GM21825 (cell line): ENCODE data around the gene CHRNA4.
"Not testable (repeated sequence)": the region's sequence is repeated elsewhere in the genome, so short reads cannot be mapped to it uniquely, and the experiment has no call there.

Experiments
- ATAC-seq: cut with Tn5 transposase; IDR thresholded peaks from one replicate; pipeline ENCODE4 v1.9.1; 2021; ENCODE audit warnings: mild to moderate bottlenecking, moderate library complexity; ENCODE audit not compliant: unreplicated experiment

Gene CHRNA4

DNA sequence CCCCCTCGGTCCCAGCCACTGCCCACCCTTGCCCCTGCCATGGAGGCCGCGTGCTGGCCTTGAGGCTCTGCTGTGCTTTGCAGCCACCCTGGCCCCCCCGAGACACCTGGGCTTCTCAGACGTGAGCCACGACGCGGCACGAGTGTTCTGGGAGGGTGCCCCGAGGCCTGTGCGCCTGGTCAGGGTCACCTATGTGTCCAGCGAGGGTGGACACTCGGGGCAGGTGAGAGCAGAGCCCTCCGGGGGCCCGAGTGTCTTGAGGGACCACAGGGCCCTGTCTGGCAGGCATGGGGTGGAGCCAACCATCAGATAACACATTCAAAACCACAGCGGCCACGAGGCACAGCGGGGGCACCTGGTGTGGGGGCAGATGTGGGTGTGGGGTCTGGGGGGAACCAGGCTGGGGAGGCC, 49.3 kb downstream of the CHRNA4 start:
- no peak for ATAC-seq

DNA sequence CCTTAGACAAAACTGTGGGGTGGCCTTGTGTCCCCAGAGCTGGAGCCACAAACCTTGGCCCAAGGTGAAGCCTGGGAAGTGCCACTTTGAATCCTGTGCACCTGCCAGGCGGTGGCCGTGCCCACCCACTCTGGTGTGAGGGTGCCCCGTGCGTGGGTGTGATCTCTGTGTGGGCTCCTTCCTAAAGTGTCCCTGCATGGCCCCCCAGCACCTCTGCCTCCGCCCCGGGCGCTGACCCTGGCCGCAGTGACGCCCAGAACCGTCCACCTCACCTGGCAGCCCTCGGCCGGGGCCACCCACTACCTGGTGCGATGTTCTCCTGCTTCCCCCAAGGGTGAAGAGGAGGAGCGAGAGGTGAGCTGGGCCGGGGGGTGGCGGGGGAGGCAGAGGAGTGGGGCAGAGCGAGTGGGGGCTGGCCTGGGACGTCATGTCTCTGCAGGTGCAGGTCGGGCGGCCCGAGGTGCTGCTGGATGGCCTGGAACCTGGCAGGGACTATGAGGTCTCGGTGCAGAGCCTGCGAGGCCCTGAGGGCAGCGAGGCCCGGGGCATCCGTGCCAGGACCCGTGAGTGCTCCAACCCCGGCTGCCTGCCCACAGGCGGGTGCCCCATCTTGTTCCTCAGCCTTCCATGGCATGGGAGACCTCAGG, 49.8 kb downstream of the CHRNA4 start:
- ATAC-seq = no peak

DNA sequence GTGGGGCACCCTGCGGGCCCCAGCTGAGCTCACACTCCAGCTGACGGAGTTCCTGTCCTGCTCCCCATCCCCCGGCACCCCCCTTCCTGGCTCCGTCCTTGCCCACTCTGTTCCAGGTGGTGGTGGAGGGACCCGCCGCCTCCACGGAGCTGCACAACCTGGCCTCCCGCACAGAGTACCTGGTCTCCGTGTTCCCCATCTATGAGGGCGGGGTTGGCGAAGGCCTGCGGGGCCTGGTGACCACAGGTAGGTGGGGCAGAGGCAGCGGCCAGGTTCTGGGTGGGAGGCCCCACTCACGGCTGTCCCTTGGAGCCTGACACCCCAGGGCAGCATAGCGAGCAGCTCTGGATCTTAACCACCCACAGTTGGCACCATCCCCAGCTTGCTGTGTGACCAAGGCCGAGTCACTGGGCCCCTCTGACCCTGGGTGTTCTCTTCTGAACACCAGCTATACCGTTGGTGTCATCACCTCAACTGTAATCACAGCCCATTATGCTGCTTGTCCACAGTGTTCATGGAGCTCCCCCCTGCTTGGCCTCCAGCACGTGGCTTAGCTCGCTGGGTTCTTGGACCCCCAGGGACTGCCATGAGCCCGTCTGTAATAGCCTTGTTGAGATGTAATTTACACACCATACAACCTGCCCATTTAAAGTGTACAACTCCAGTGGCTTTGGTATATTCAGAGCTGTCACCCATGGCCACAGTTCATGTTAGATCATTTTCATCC, 50.7 kb downstream of the CHRNA4 start:
- no peak for ATAC-seq

DNA sequence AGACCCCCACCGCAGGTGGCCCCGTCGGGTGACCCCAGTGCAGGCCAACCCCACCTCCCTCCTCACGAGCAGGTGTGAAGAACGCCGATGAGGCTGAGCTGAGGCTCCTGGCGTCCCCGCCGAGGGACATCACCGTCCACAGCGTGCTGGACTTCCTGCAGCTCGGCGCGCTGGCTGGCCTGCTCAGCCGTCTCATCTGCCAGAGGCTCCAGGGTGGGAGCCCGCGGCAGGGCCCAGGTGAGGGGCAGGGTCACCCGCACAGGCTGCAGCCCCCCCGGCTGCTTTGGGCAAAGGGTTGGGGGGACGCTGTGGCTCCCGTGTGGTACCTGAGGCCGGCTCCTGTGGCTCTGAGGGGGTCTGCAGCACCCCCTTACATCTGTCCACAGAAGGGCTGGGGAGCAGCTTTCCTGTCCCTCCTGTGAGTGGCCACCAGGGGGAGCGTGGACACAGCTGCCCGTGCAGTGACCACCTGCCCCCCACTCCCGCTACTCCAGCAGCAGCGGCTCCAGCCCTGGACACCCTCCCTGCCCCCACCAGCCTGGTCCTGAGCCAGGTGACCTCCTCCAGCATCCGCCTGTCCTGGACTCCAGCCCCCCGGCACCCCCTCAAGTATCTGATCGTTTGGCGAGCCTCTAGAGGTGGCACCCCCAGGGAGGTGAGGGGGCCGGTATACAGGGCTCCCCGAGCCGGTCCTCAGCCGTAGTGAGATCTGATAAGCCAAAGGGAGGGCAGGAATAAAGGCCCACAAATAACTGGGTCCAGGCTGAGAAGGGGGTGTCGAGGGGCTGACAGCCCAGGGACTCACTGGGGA, 51.7 kb downstream of the CHRNA4 start:
- no peak for ATAC-seq

DNA sequence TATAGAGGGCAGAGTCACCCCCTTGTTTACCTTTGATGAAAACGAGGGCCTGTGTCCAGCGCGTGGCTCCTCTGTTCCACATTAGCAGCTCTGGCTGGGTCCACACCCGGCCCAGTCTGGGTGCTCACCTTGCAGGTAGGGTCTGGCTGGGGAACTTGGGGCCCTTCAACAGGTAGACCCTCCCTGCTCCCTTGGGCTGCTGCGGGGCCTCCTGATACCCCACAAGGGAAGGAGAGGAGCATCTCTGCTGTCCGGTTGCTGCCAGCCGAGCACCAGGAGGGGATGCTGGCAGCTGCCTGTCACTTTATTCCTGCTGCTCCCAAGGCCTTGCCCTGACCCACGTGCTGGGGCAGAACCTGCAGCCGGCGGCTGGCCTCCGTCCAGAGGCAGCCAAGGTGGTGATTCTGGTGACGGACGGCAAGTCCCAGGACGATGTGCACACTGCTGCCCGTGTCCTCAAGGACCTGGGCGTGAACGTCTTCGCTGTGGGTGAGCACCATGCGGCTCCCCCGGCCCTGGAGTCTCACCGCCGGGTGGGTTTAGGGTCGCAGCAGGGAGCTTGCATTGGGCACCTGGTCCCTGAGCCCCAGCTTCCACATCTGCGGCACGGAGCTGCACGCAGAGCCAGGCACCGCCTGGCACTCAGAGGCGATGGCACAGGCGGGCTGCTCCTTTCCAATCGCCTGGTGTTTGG, 52.8 kb downstream of the CHRNA4 start:
- no peak for ATAC-seq

DNA sequence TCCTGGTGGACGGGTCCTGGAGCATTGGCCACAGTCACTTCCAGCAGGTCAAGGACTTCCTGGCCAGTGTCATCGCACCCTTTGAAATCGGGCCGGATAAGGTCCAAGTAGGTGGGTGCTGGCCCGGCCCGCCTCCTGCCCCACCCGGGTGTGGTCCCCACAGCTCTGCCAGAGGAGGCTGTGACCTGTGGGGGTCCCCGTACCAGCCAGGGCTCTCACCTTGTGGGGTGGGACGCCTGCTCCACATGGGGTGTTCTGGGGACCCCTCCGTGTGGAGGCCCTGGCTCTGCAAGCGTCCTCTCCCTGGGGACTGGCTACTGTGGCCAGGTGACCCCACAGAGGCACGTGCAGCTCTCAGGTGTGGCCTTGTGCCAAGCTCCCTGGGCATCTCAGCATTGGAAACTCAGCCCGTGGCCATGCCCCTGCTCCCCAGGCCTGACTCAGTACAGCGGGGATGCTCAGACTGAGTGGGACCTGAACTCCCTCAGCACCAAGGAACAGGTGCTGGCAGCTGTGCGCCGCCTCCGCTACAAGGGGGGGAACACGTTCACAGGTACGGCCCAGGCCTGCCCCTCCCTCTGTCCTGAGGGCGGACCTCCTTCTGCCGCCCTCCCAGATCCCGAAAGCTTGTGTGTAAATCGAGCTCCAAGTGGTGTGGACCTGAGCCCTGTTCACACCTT, 53.5 kb downstream of the CHRNA4 start:
- ATAC-seq = no peak

DNA sequence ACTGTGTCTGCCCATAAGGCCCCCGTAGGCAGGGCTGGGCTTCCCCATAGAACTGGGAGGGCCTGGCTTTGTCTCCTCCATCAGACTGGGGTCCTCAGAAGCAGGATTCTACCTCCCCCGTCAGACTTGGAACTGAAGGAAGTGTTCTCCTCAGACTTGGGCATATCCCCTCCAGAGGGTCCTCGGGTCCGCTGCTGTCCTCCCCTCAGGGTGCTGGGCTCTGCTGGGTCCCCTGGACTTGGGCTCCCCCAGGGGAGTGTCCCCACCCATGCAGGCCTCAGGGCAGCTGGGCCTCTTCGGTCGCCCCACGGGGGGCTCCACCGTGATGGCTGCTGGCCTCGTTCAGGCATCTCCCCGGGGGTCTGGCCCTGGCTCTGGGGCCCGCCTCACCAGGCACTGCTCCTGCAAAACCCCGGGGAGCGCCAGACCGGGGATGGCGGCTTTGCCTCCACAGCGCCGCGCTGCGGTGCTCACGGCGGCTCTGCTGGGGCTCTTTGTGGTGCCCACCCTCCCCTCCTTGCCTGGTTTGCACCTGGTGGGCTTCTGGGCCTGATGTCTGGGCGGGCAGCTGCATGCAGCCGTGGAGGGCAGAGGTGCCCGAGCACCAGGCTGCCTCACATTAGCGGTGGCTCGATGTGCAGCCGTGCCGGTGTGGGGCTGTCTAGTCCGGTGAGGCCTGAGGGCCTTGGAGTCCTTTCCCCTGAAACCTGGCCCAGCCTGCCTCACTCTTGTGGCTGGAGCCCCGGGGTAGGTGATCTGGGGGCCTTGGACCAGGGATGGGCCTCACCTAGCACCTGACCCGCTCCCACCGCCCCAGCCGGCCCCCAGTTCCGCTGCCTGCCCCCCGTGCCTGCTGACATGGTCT, 54.2 kb downstream of the CHRNA4 start:
- no peak for ATAC-seq

DNA sequence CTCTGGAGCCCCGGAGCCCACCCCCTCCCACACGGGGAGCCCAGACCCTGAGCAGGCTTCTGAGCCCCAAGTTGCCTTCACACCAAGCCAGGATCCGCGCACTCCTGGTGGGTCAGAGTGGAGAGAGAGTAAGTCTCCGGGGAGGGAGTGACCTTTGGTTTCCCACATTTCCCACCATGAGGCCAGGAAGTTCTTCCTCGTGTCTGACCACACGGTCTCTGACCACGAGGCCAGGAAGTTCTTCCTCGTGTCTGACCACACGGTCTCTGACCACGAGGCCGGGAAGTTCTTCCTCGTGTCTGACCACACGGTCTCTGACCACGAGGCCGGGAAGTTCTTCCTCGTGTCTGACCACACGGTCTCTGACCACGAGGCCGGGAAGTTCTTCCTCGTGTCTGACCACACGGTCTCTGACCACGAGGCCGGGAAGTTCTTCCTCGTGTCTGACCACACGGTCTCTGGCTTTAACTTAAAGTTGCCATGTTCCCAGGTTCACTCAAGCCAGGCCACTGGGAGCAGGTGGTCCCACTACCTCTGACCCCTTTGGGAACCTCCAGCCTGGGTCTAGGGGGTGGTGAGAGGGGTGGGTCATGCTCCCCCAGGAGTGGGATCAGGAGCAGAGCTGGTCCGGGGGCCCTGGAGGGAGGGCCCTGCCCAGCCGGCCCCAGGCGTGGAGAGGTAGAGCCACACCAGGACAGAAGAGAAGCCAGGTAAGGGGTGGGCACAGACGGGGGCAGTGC, 55.0 kb downstream of the CHRNA4 start:
- ATAC-seq = not testable (repeated sequence)

DNA sequence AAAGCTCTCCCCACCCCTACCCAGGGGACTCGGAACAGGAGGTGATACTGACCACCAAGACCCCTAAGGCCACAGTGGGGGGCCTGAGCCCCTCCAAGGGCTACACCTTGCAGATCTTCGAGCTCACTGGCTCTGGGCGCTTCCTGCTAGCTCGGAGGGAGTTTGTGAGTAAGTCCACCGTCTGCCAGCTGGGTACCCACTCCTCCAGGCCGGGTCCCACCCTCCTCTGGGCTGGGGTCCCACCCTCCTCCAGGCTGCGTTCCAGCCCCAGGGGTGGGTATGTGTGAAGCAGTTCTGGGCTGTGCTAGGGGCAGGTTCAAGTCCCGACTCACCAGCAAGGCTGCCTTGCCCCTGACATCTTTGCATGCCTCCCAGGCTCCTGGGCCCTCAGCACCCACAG, 55.8 kb downstream of the CHRNA4 start:
- no peak for ATAC-seq

DNA sequence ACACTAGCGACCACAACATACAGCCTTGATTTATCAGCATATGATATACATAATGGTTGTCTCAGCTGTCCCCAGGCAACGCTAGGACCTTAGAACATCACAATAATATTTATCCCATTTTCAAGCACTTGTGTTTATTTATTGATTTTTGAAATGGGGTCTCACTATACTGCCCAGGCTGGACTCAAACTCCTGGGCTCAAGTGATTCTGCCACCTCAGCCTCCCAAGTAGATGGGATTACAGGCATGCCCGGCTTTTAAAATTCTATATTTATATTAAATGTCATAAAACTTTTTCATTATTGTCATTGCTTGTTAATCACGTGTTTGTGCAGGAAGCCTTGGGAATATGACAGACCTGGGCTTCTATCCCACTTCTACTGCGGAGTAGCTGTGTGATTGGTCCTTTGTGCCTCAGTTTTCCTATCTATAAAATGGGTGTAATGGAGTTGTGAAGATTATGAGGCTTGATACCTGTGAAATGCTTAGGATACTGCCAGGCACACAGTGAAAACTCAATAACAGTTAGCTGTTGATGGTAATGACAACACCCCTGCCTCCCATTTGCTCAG, 58.0 kb downstream of the CHRNA4 start:
- no peak for ATAC-seq

DNA sequence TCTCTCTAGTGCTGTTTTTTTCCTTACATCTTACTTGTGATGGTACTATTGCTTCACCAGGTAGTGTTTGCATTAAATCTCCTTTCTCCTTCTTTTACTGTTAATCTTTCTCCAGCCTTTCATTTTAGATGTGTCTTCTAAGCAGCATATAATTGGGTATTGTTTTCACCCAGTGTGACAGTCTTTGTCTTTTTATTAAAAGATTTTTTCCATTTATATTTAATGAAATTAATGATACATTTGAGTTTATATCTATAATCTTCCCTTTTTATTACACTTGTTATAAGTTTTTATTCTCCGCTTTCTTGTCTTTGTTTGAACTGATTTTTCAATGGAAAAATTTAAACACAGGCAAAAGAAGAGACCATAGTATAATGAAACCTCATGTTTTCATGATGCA, 59.5 kb downstream of the CHRNA4 start:
- ATAC-seq = no peak

DNA sequence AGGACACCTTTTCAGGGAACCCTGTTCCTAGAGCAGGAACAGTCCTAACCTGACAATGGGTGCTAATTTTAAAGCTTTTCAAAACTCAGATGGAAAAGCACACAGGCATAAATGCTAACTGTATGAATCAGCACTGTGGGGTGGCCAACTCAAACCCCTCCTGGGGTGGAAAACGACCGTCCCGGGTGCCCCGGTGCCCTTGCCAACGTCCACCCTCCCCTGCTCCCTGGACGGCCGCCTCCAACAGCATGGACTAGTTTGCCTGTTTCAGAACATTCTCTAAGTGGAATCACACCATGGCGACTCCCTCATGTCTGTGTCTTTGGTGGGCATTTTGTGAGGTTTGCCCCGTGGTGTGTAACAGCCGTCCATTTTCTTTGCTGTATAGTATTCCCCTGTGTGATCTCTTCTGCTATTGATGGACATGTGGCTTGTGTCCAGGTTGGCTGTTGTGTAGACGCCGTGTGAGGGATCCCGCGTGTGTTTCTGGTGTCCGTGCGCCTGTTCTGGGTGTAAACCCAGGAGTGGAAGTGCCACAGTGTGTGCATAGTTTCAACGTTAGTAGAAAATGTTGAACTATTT, 62.3 kb downstream of the CHRNA4 start:
- ATAC-seq = no peak

DNA sequence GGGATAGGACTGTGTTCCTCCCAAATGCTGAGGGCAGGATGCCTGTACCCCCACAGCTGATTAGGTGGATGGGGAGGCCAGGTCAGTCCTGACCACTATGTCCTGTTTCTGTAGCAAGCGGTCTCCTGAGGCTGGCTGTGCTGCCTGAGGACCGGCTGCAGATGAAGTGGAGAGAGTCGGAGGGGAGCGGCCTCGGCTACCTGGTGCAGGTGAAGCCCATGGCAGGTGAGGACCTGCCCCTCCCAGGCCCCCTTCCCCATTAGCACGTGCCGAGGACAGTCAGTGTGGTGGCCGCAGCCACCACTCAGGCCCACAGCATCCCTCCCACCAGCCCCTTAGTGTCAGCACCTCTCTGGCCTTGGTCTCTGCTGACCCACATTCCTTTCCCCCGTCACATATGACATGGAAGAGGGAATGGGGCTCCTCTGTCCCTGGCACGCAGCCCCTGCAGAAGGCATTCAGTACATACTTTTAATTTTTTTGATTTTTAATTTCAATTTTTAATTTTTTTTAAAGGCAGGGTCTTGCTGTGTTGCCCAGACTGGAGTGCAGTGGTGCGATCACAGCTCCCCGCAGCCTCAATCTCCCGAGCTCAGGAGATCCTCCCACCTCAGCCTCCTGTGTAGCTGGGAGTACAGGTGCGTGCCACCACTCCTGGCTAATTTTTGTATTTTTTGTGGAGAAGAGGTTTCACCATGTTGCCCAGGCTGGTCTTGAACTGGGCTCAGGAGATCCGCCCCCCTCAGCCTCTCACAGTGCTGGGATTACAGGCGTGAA, 63.2 kb downstream of the CHRNA4 start:
- no peak for ATAC-seq

DNA sequence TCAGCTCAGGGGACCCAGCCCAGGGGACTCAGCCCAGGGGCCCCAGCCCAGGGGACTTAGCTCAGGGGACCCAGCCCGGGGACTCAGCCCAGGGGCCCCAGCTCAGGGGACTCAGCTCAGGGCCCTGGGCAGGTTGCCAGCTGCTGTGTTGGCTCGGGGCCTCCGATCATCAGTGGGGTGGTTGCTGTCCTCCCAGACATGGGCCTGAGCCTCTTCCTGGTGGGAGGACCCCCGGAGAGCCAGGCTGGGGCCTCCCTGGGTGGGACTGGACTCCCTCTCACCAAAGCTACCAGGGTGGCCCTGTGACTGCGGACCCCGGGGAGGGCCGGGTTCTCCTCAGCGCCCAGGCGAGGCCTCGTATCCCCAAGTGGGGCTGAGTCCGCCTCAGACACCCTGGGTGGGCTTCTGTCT, 63.8 kb downstream of the CHRNA4 start:
- ATAC-seq = no peak

DNA sequence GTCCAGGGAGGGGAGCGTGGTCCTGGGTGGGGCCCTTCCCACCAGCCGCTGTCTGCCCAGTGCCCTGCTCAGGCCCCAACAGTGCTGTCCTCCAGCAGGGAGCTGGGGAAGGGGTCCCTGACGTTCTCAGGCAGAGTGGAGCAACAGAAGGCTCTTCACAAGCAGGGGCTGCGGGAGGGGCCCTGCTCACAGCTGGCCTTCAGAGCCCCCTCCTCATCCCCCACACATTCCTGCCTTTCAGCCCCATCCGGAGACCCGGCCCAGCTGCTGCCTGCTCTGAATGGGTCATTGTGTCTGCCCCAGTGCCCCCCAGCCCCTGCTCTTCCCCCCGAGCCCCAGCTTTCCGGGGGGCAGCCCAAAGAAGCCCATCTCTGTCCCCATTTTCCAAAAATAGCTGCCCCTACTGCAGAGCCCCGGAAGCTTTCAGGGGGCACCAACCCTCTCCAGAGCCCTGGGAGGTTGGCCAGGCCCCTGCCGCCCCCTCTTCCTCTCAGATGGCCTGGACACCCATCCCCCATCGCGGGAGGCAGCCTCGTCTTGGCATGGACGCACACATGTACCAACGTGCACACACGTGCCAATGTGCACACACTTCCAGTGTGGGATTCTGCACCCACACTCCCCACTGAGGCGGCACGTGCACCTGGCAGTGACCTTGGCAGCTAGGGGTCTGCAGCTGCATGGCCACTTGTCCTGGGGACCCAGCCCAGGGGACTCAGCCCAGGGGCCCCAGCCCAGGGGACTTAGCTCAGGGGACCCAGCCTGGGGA, 64.4 kb downstream of the CHRNA4 start:
- no peak for ATAC-seq

DNA sequence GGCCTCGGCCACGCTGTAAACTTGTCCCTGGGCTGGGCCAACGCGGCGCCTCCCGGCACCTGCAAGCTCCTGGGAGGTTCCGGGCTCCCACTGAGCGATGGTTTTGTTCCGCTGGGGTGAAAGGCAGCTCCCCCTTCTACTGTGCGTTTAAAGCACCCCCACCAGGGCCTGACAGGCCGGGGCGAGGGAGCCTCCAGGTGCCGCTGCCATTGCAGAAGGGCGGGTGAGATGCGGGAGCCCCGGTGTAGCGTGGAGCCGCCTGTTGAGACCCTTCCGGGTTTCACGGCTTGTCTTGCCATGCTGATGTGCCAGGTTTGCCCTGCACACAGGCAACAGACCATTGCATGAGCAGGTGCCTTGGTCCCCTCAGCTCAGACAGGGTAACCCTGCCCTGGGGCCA, 65.3 kb downstream of the CHRNA4 start:
- no peak for ATAC-seq

DNA sequence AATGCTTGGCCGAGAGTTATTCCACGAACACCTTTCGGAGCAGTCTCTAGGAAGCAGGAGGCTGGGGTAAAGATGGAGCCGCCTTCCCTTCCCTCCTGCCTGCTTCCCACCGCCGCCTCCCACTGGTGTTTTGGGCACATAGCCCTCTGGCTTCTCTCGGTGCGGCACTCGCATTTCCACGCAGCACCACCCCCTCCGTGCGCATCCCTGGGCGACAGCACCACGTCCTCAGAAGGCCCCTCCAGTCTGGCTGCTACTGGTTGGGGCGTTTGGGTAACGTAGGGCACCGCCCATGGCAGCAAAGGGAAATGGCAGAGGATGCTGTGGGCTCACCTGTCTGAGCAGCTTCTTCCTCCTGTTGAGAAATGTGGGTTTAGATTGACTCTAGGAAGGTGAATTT, 65.7 kb downstream of the CHRNA4 start:
- no peak for ATAC-seq
